Activated naive CD8-positive, alpha-beta T cell treated with anti-CD3 and anti-CD28 coated beads for 36 hours (primary cell): ENCODE results near the gene AP3S1. TPM values are rescaled to one million over a fixed set of nuclear protein-coding genes. Genes with fewer than 3 reads are reported as not detected.

Experiments used
- DNase-seq: peaks from one replicate; pipeline ENCODE4 v3.0.0; 2021
- H3K27ac Mint-ChIP-seq: one replicate; pipeline ENCODE4 v1.8.0; 2022; ENCODE audit warnings: mild to moderate bottlenecking, moderate library complexity, mixed read lengths
- H3K27me3 Mint-ChIP-seq: one replicate; pipeline ENCODE4 v1.8.0; 2022; ENCODE audit warnings: mild to moderate bottlenecking, mixed read lengths
- H3K36me3 Mint-ChIP-seq: one replicate; pipeline ENCODE4 v1.8.0; 2021; ENCODE audit warnings: mild to moderate bottlenecking, mixed read lengths
- H3K4me1 Mint-ChIP-seq: one replicate; pipeline ENCODE4 v1.8.0; 2021; ENCODE audit warnings: mixed read lengths
- H3K4me3 Mint-ChIP-seq: one replicate; pipeline ENCODE4 v1.8.0; 2022; ENCODE audit warnings: mild to moderate bottlenecking, moderate library complexity, mixed read lengths
- H3K9me3 Mint-ChIP-seq: one replicate; pipeline ENCODE4 v1.8.0; 2022; ENCODE audit warnings: mixed read lengths
- total RNA-seq, 2 experiments: library from RNA; stranded (reverse); gene quantifications; one replicate each; pipeline ENCODE4 v1.2.3, GENCODE V29; 2021

AP3S1 gene
- total RNA-seq, 2 experiments from 2014 or later: 91.7 to 96.8 TPM

DNA sequence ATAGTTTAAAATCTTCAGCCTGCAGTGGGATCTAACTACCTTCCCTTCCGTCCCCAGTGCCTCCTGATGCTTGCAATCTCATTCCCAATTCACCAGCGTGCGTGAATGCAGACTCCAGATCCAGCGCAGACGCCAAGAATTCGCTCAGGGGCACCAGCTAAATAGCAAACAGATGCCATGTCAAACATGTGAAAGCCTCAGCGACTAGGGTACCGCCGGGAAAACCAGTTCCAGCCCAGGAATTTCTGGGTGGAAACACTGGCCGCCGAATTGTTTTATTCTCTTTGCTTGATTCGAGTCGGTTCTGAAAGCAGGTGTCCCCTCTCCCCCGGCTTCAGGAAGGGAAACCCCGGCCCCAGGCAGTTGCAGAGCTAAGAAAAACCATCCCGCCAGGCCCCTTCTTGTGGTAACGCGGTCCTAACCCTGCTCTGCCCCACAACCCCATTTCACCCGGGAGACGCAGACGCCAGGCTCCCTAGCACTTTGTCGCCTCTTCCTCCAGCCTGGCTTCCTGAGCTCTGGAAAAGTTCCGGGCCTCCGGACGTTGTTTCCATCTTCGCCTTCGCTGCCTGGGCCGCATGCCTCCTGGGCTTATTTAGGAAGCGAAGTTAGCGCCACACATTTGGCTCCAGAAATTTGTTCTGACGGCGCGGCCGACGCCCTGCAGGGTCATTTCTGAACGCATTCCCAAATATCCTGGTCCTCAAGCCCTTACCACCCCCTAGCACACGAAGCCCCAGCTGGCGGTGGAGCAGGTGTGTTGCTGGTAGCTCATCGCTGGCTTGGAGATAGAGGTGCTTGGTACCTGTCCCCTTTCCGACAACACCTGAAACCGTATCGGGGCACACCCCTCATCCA, 119.9 kb downstream of the AP3S1 start:
- DNase-seq: no peak
- Mint-ChIP-seq H3K36me3 (peaks cover 2% of the 10 kb centered on the region), H3K27ac (no peak overlapping the region), H3K4me3 (peak overlapping the region; percentile 1), H3K4me1 (peaks cover 9% of the 10 kb centered on the region), H3K27me3 (peaks cover 65% of the 10 kb centered on the region), H3K9me3 (no peaks in the 10 kb centered on the region)

DNA sequence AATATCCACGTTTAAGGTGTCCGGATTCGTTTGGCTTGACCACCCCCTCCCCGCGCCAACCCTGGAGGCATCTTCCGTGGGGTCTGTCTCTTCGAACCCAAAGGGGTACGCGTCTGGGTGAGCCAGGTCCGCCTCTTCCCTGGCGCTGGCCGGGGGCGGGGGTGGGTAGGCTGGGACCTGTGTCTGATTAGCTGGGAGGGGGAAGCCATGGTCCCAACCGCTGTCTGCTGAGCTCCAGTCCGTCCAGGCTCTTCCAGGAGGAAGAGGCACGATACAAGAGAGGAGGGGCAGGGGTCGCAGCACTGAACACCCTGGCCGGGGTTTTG, 120.5 kb downstream of the AP3S1 start, which contains the start of gene LVRN:
Gene LVRN, plus strand, starts transcription at position 237 of the 326 bp plus-strand sequence. CDS start 143 bp downstream, outside the sequence.
- H3K27ac Mint-ChIP-seq: no peak within 1 kb of the TSS
- H3K36me3 Mint-ChIP-seq: peaks cover 2% of the 10 kb centered on the region
- H3K27me3 Mint-ChIP-seq: peaks cover 69% of the 10 kb centered on the region
- no peak for DNase-seq
- H3K4me1 Mint-ChIP-seq: peaks cover 9% of the 10 kb centered on the region
- H3K4me3 Mint-ChIP-seq: peak within 1 kb of the TSS; percentile 1
- no peaks in the 10 kb centered on the region for H3K9me3 Mint-ChIP-seq

DNA sequence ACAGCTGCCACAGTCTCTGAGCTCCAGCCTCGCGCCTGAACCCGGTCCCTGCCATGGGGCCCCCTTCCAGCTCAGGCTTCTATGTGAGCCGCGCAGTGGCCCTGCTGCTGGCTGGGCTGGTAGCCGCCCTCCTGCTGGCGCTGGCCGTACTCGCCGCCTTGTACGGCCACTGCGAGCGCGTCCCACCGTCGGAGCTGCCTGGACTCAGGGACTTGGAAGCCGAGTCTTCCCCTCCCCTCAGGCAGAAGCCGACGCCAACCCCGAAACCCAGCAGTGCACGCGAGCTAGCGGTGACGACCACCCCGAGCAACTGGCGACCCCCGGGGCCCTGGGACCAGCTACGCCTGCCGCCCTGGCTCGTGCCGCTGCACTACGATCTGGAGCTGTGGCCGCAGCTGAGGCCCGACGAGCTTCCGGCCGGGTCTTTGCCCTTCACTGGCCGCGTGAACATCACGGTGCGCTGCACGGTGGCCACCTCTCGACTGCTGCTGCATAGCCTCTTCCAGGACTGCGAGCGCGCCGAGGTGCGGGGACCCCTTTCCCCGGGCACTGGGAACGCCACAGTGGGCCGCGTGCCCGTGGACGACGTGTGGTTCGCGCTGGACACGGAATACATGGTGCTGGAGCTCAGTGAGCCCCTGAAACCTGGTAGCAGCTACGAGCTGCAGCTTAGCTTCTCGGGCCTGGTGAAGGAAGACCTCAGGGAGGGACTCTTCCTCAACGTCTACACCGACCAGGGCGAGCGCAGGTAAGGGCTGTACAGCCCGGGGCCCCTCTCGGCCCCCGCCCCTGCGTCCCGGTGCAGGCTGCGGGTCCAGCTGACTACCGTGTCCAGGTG, 121.0 kb downstream of the AP3S1 start:
- peaks cover 70% of the 10 kb centered on the region for H3K27me3 Mint-ChIP-seq
- H3K36me3 Mint-ChIP-seq: peaks cover 2% of the 10 kb centered on the region
- H3K4me1 Mint-ChIP-seq: peaks cover 9% of the 10 kb centered on the region
- no peak for DNase-seq
- H3K27ac Mint-ChIP-seq: no peak overlapping the region
- H3K4me3 Mint-ChIP-seq: no peak overlapping the region
- H3K9me3 Mint-ChIP-seq: no peaks in the 10 kb centered on the region

DNA sequence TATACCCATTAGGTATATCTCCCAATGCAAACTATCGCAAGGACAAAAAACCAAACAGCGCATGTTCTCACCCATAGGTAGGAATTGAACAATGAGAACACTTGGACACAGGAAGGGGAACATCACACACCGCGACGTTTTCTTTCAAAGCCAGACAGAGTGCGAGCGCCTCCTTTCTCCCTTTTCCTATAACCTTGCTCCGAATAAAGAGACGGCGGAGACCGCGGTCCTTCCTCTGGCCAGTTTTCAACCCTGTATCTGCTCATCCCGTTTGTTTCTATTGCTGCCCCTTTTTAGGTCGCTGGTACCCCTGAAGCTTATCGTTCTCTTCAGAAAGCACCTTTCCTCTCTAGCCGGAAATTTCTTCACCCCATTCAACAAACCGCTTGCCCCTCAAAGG, 121.8 kb downstream of the AP3S1 start:
- Mint-ChIP-seq H3K27ac (no peak overlapping the region), H3K4me3 (no peak overlapping the region)

More for the DNA sequence above, 121.8 kb downstream of the AP3S1 start:
- DNase-seq: no peak
- Mint-ChIP-seq H3K27me3 (peaks cover 74% of the 10 kb centered on the region), H3K9me3 (no peaks in the 10 kb centered on the region), H3K4me1 (peaks cover 9% of the 10 kb centered on the region), H3K36me3 (peaks cover 2% of the 10 kb centered on the region)

Other genes starting within 250 kb of the AP3S1 start
- 1 to 10 TPM in 1 of 2 experiments, under 1 TPM in 1; 0.82 to 1.1 TPM for gene TICAM2, start 239.5 kb upstream of the AP3S1 start, total RNA-seq
- gene TMED7, start 215.9 kb upstream of the AP3S1 start, total RNA-seq: 10 to 100 TPM; 41.5 to 41.6 TPM
- gene CDO1, start 25.3 kb upstream of the AP3S1 start, total RNA-seq: under 1 TPM; 0.37 to 0.56 TPM
- 10 to 100 TPM; 33.4 to 36.4 TPM for gene ATG12, start 370 bp upstream of the AP3S1 start, total RNA-seq
- not detected for gene LVRN, start 120.5 kb downstream of the AP3S1 start, total RNA-seq
- gene ARL14EPL, start 190.5 kb downstream of the AP3S1 start, total RNA-seq: not detected
- 10 to 100 TPM; 12.7 to 13.6 TPM for gene COMMD10, start 243.1 kb downstream of the AP3S1 start, total RNA-seq